HG03175 (cell line): ENCODE measurements around the gene HSDL2.
A peak's percentile ranks its signal among the peaks of the same experiment; 100 is the strongest.

Source experiments
- ATAC-seq: cut with Tn5 transposase; IDR thresholded peaks from one replicate; pipeline ENCODE4 v1.9.1; 2021; ENCODE audit warnings: mild to moderate bottlenecking, moderate library complexity; ENCODE audit not compliant: unreplicated experiment

HSDL2 gene

GRCh38 chr9:112443636-112444035 lies 63.7 kb downstream of the HSDL2 start:
- ATAC-seq, result no peak

GRCh38 chr9:112445196-112445595 lies 65.3 kb downstream of the HSDL2 start:
- ATAC-seq, result no peak

- no peak for ATAC-seq
These were observed 66.2 kb downstream of the HSDL2 start for GRCh38 chr9:112446080-112446479.

- ATAC-seq, result no peak
These were observed 66.6 kb downstream of the HSDL2 start for GRCh38 chr9:112446526-112446925.

- no peak for ATAC-seq
These were observed 67.4 kb downstream of the HSDL2 start for GRCh38 chr9:112447283-112447761.

GRCh38 chr9:112462855-112463254 lies 82.9 kb downstream of the HSDL2 start:
- ATAC-seq, result no peak

- ATAC-seq, result no peak
These were observed 85.4 kb downstream of the HSDL2 start for GRCh38 chr9:112465352-112465751.

GRCh38 chr9:112472996-112473395 lies 93.1 kb downstream of the HSDL2 start:
- ATAC-seq, result no peak

- ATAC-seq, result no peak
These were observed 94.1 kb downstream of the HSDL2 start for GRCh38 chr9:112473986-112474385.

- ATAC-seq, result no peak
These were observed 95.4 kb downstream of the HSDL2 start for GRCh38 chr9:112475318-112475717.

- ATAC-seq, result no peak
These were observed 97.4 kb downstream of the HSDL2 start for GRCh38 chr9:112477330-112477729.

GRCh38 chr9:112479221-112479620 lies 99.3 kb downstream of the HSDL2 start:
- no peak for ATAC-seq

GRCh38 chr9:112484607-112485006 lies 104.7 kb downstream of the HSDL2 start:
- ATAC-seq, result no peak

GRCh38 chr9:112485574-112485973 lies 105.7 kb downstream of the HSDL2 start:
- no peak for ATAC-seq

- ATAC-seq, result peak; percentile 88
These were observed 106.5 kb downstream of the HSDL2 start, which contains the start of gene KIAA1958 for GRCh38 chr9:112486221-112487007. Gene KIAA1958 (plus strand): TSS chr9:112486827. CDS start chr9:112574081, 87,254 bp downstream.

- ATAC-seq, result peak; percentile 51
These were observed 107.3 kb downstream of the HSDL2 start for GRCh38 chr9:112487008-112487798.

- no peak for ATAC-seq
These were observed 108.0 kb downstream of the HSDL2 start for GRCh38 chr9:112487799-112488340.

GRCh38 chr9:112489039-112489546 lies 109.2 kb downstream of the HSDL2 start:
- no peak for ATAC-seq

- no peak for ATAC-seq
These were observed 110.2 kb downstream of the HSDL2 start for GRCh38 chr9:112489876-112490666.

- no peak for ATAC-seq
These were observed 113.7 kb downstream of the HSDL2 start for GRCh38 chr9:112493393-112494137.
